HCT116 (cell line): ENCODE measurements around the gene SVIL.

Experiments
- CTCF ChIP-seq, 3 experiments: fragments of 200-600 bp in 1 of 3; sonication (generic) in 1 of 3; IDR thresholded peaks in 2 of 3; conservative IDR thresholded peaks in 1 of 3; 2 replicates each; pipeline ENCODE4 v1.5.1; 2012 to 2017; ENCODE audit warnings: low read depth in 2 of 3, low read length in 2 of 3, antibody characterized with exemption in 1 of 3, borderline replicate concordance in 1 of 3, control low read depth in 1 of 3, mild to moderate bottlenecking in 1 of 3, mixed read lengths in 1 of 3, mixed run types in 1 of 3, moderate library complexity in 1 of 3; ENCODE audit not compliant: insufficient read depth in 1 of 3
- EZH2 ChIP-seq: fragments of 200-600 bp; sonication (generic); IDR thresholded peaks from 2 replicates; pipeline ENCODE4 v1.6.1; 2017; ENCODE audit warnings: antibody characterized with exemption, mixed run types
- POLR2AphosphoS5 ChIP-seq: IDR thresholded peaks from 2 replicates; pipeline ENCODE4 v1.6.1; 2011; ENCODE audit warnings: mild to moderate bottlenecking, low read depth, low read length, moderate library complexity
- REST ChIP-seq: IDR thresholded peaks from 2 replicates; pipeline ENCODE4 v1.6.1; 2012; ENCODE audit warnings: low read depth
- TCF7L2 ChIP-seq: IDR thresholded peaks from 2 replicates; pipeline ENCODE4 v1.7.0; 2011; ENCODE audit warnings: borderline replicate concordance, inconsistent platforms; ENCODE audit not compliant: insufficient read depth, insufficient read length; ENCODE audit errors: extremely low read depth

GRCh38 chr10:29554660-29555059 is 80.1 kb downstream of the SVIL start:
- TF ChIP-seq TCF7L2 (no peak), POLR2AphosphoS5 (no peak), REST (no peak), CTCF (IDR thresholded peaks at IDR 0.05 in 2 of 3, conservative IDR thresholded peaks at IDR 0.05 in 1 of 3; ENCODE audit: borderline replicate concordance in 1 of 3, insufficient read depth in 1 of 3, low read depth in 2 of 3, low read length in 2 of 3) (no peak), EZH2 (no peak)
